ENCODE measurements around the gene KIRREL3.

The KIRREL3 gene

GRCh38 chr11:126700768-126701519, 299.6 kb downstream of the KIRREL3 start:
- DNase-seq: no peak

GRCh38 chr11:126698576-126698975, 302.0 kb downstream of the KIRREL3 start:
- DNase-seq: peak in 1 of 2 experiments; percentile 35

GRCh38 chr11:126697936-126698335, 302.6 kb downstream of the KIRREL3 start:
- peak in 1 of 2 experiments; percentile 36 for DNase-seq

- DNase-seq: no peak
These were observed 303.6 kb downstream of the KIRREL3 start for GRCh38 chr11:126696982-126697381.

GRCh38 chr11:126695293-126695692, 305.3 kb downstream of the KIRREL3 start:
- no peak for DNase-seq

- no peak for DNase-seq
These were observed 306.4 kb downstream of the KIRREL3 start for GRCh38 chr11:126694065-126694625.

GRCh38 chr11:126687477-126687876, 313.1 kb downstream of the KIRREL3 start:
- DNase-seq: no peak

- no peak for DNase-seq
These were observed 313.6 kb downstream of the KIRREL3 start for GRCh38 chr11:126686938-126687337.

GRCh38 chr11:126683766-126684728, 316.5 kb downstream of the KIRREL3 start:
- DNase-seq: no peak

- DNase-seq: no peak
These were observed 318.0 kb downstream of the KIRREL3 start for GRCh38 chr11:126682590-126682989.

- DNase-seq: no peak
These were observed 319.9 kb downstream of the KIRREL3 start for GRCh38 chr11:126680700-126681099.

- DNase-seq: peak in 1 of 2 experiments; percentile 21
These were observed 320.4 kb downstream of the KIRREL3 start for GRCh38 chr11:126680131-126680530.

- no peak for DNase-seq
These were observed 321.5 kb downstream of the KIRREL3 start for GRCh38 chr11:126679033-126679432.

GRCh38 chr11:126676536-126676935, 324.0 kb downstream of the KIRREL3 start:
- DNase-seq: no peak

- DNase-seq: no peak
These were observed 327.3 kb downstream of the KIRREL3 start for GRCh38 chr11:126673319-126673718.

GRCh38 chr11:126669416-126669815, 331.2 kb downstream of the KIRREL3 start:
- no peak for DNase-seq

- no peak for DNase-seq
These were observed 335.9 kb downstream of the KIRREL3 start for GRCh38 chr11:126664643-126665042.

- DNase-seq: no peak
These were observed 336.6 kb downstream of the KIRREL3 start for GRCh38 chr11:126663749-126664592.

GRCh38 chr11:126662035-126662790, 338.4 kb downstream of the KIRREL3 start:
- DNase-seq: no peak

GRCh38 chr11:126660761-126661425, 339.7 kb downstream of the KIRREL3 start:
- peak; percentile 40 to 59 for DNase-seq

GRCh38 chr11:126660321-126660720, 340.2 kb downstream of the KIRREL3 start:
- peak; percentile 77 to 78 for DNase-seq
